Measurements from ENCODE around the gene MMP10.

- TF ChIP-seq CTCF (conservative IDR thresholded peaks at IDR 0.05) = no peak
- no peak for TF ChIP-seq EZH2 (IDR thresholded peaks at IDR 0.05; ENCODE audit: low read depth)
Measured at GRCh38 chr11:102809971-102810370, 29.5 kb upstream of the MMP10 start.

All from PC-9 (cell line).